Liver (tissue), 3 donors: Measurements from ENCODE around the gene FARP1.

Experiments used
- CTCF ChIP-seq: fragments of 150-350 bp; IDR thresholded peaks from 2 replicates; pipeline ENCODE4 v1.5.1; 2017; ENCODE audit warnings: improper control_type of control experiment, low read depth, low read length; ENCODE audit not compliant: missing input control
- EGR1 ChIP-seq, 2 donors: IDR thresholded peaks; 2 replicates each; pipeline ENCODE4 v1.6.1; 2016 to 2018; ENCODE audit warnings: antibody characterized with exemption in 2 of 2, low read depth in 2 of 2
- GABPA ChIP-seq, 2 donors: IDR thresholded peaks in 1 of 2; conservative IDR thresholded peaks in 1 of 2; 2 replicates each; pipeline ENCODE4 v1.6.1; 2016; ENCODE audit warnings: antibody characterized with exemption in 2 of 2, mild to moderate bottlenecking in 1 of 2, moderate library complexity in 1 of 2
- YY1 ChIP-seq: IDR thresholded peaks from 2 replicates; pipeline ENCODE4 v1.6.1; 2016; ENCODE audit warnings: antibody characterized with exemption, mild to moderate bottlenecking
- donor health status: healthy.
- donor health status: healthy.

GRCh38 chr13:98429977-98430736 is 287.3 kb downstream of the FARP1 start:
- TF ChIP-seq CTCF (no peak), GABPA (IDR thresholded peaks at IDR 0.05 in 1 of 2, conservative IDR thresholded peaks at IDR 0.05 in 1 of 2) (no peak), YY1 (no peak), EGR1 (IDR thresholded peaks at IDR 0.05; ENCODE audit: low read depth in 2 of 2) (no peak)
